NCI-H460 (cell line): ENCODE results near the gene EMX2. TPM values are rescaled to one million over a fixed set of nuclear protein-coding genes. Genes with fewer than 3 reads are reported as not detected.

Experiments
- DNase-seq: peaks from one replicate; pipeline ENCODE4 v3.0.0-alpha.2; 2016; ENCODE audit warnings: low read depth; ENCODE audit errors: extremely low read depth
- total RNA-seq: library from RNA; depleted of rRNA; stranded (reverse); fragments of >200 nt; shearing (Covaris generic); gene quantifications from 2 replicates; pipeline ENCODE4 v1.2.3, GENCODE V29; 2014

Gene EMX2
- total RNA-seq, 1 experiment from 2014 or later = not detected

- DNase-seq = no peak
Measured at GRCh38 chr10:117543225-117544003, 868 bp downstream of the EMX2 start.

GRCh38 chr10:117544004-117544701, 1.6 kb downstream of the EMX2 start:
- no peak for DNase-seq

DNA sequence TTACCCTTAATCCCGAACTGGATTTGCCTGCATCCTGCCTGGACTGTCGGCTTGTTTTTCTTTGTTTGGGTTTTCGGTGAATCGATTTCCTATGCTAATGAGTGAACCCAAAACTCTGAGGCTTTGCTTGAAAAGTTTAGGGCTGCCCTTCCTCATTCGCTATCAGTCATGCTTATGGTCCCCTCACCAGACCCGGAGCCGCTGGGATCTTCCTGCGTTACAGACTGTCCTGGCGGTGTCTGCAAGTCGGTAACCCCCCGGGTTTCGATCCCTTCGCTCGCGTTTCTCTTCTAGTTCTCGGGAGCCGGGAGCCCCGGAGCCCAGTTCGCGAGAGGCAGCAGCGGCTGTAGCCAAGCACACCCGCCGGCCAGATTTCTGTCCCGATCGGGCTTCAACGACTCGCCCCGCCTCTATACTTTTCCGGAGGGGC, 2.2 kb downstream of the EMX2 start:
- DNase-seq = no peak

- no peak for DNase-seq
Measured at GRCh38 chr10:117545141-117546019, 2.8 kb downstream of the EMX2 start.

GRCh38 chr10:117546020-117546580, 3.6 kb downstream of the EMX2 start:
- no peak for DNase-seq

- DNase-seq = no peak
Measured at GRCh38 chr10:117546581-117547015, 4.1 kb downstream of the EMX2 start.

DNA sequence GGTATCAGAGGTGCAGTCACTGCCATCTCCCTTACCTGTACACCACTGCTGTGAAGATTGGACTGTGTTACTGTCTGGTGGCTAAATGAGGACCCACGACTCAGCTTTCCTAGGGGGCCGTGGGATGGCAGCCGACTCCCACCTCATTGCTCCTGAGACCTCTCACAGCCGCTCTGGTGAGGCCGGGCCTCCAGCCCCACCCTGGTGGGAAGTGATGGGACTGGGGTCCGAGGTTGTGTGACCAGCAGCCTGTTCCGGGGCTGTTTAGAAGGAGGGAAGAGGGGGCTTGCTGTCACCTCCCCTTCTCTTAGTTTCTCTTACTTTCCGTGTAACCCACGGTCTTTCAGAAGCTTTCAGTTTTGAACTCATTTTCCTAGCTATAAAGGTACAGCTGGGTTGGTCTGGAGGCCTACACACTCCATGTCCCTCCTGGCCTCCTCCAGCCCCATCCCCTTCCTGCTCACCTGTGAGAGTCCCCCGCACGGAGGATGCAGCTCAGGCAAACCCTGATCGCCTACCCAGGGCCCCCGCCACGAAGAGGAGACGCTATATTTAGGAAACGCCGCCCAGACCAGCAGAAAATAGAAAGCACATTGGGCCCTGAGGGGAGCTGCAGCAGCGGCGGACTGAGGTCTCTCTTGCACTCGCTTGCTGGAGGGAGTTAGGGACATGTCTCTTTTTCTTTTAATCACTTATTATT, 4.6 kb downstream of the EMX2 start:
- DNase-seq = no peak

GRCh38 chr10:117547716-117548668, 5.4 kb downstream of the EMX2 start:
- no peak for DNase-seq

- no peak for DNase-seq
Measured at GRCh38 chr10:117549100-117549585, 6.6 kb downstream of the EMX2 start.

DNA sequence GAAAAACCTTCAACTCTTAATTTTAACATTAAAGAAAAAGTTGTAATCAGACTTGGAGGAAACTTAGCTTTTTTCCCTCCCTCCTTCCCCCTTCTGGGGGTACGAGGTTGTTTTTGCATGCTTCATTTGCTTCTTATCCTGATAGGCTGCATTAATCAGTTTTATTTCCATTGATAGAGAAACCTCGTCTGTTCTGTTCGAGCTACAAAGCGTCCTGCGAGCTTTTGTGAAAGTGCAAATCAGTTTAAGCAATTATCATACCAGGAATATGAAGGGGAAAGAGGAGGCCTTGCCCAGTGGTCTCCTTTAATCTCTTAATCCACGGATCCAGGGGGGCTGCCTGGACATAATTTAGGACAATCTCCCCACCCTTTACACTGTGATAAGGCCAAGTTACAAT, 7.5 kb downstream of the EMX2 start:
- no peak for DNase-seq

GRCh38 chr10:117550599-117551329, 8.2 kb downstream of the EMX2 start:
- DNase-seq = no peak

DNA sequence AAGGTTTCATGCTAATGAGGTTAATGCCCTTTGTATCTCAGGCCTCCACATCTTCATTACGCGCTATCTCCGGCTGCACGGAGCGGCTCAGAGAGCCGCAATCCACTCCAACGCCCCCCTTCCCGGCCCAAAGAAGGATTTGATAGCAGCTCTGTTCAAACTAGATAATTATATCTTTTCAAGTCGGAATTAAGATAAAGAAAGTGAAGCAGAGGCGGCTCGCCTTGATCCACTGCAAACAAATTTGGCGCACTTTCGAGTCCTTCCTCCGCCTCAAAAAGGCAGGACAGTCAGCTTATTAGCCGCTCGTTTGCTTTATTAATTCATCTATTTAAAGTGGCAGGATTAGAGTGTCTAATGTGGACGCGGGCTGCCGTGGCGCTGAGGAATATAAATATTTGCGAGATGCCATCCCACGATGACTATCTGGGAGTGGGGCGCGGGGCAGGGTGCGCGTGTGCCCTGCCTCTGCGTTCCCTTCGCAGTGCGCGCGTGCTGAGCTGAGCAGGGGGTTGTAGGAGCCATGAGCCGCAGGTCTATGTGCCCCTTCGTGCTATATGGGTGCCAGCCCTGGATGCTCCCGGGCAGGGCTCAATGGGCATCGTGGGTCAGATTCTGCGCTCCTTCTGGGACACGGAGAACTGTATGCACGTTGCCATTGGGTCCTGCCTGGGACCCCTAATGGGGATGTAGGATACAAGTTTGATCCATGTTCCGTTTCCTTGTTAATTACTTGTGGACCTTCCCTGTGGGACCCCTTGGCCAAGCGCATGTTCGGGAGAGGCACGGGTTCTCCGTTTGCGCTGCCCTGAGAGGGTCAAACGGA, 9.0 kb downstream of the EMX2 start:
- no peak for DNase-seq

- DNase-seq = no peak
Measured at GRCh38 chr10:117552156-117552631, 9.6 kb downstream of the EMX2 start.

DNA sequence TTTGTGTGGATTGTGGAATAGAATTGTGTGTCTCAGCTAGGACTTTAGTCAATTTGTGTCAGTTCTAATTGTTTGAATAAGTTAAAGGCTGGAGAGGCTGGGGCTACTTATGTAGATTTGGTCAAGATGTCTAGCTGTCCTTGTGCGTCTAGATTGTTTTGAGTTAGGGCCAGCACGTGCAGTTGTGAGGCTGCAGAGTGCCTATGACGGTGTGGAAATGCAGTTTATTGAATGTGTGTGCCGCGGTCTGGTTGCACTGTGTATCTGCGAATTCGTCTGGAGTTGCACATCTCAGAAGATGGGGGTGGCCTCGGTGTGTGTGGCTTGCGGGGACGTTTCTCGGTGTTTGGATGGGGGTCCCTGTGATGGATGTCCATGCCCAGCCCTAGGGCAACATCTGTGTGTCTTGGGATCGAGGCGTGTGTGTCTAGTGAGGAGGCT, 10.2 kb downstream of the EMX2 start:
- DNase-seq = no peak

DNA sequence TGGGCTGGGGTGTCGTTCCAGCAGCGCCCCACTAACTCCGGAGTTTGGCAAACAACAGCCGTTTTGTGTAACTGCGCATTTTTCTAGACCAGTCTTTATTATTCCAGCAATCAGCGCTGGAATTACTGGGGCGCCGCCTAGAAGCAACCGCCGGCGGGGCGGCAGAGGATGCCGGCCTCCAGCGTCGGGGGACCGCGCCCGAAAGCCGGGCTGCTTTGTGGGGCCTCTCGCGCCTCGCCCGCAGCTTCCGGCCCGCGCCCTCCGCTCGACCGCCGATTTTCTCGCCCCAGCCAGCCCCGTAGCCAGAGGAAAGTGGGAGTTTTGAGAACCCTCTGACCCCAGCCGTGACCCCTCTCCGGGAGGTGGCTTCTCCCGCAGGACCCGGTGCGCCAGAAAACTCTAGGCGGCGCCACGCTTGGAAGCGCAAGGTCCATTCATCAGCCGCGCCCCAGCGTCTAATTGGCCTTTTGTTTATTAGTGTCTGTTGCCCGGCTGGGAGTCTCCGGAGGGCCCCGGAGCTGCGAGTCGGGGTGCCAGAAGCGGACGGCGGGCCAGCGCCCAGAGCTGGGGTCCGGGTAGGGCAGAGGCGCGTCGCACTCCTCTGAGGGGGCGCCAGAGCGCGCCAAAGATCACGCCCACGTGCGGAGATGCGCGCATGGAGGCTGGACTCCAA, 10.7 kb downstream of the EMX2 start:
- DNase-seq = no peak

- DNase-seq = no peak
Measured at GRCh38 chr10:117553815-117554172, 11.2 kb downstream of the EMX2 start.
